Activated effector memory CD4-positive, alpha-beta T cell treated with Interleukin-2 at 50 U/mL for 16 hours (primary cell): Measurements from ENCODE around the gene MEI1.
A peak's percentile ranks its signal among the peaks of the same experiment; 100 is the strongest.
"Not testable (repeated sequence)": the region's sequence is repeated elsewhere in the genome, so short reads cannot be mapped to it uniquely, and the experiment has no call there.

Source experiments
- DNase-seq: peaks from one replicate; pipeline ENCODE4 v3.0.0-alpha.2; 2020

MEI1 gene

GRCh38 chr22:41683616-41684015 lies 15.7 kb upstream of the MEI1 start:
- no peak for DNase-seq

GRCh38 chr22:41684194-41684593 lies 15.1 kb upstream of the MEI1 start:
- DNase-seq, result no peak

GRCh38 chr22:41686890-41687289 lies 12.4 kb upstream of the MEI1 start:
- DNase-seq, result not testable (repeated sequence)

GRCh38 chr22:41687901-41688364 lies 11.4 kb upstream of the MEI1 start:
- no peak for DNase-seq

GRCh38 chr22:41688365-41689211 lies 10.7 kb upstream of the MEI1 start, which contains the start of gene SNU13:
SNU13 (minus strand) TSS chr22:41688867; CDS start chr22:41688796, 71 bp downstream.
- peak; percentile 90 for DNase-seq

- DNase-seq, result no peak
Observed at GRCh38 chr22:41690476-41690875, 8.8 kb upstream of the MEI1 start.

- no peak for DNase-seq
Observed at GRCh38 chr22:41695211-41695610, 4.1 kb upstream of the MEI1 start.

- no peak for DNase-seq
Observed at GRCh38 chr22:41696703-41697102, 2.6 kb upstream of the MEI1 start.

GRCh38 chr22:41697126-41697775 lies 2.1 kb upstream of the MEI1 start:
- peak; percentile 79 for DNase-seq

- no peak for DNase-seq
Observed at GRCh38 chr22:41700108-41700364, 733 bp downstream of the MEI1 start.

GRCh38 chr22:41702763-41703162 lies 3.5 kb downstream of the MEI1 start:
- DNase-seq, result no peak

- no peak for DNase-seq
Observed at GRCh38 chr22:41709341-41709740, 10.0 kb downstream of the MEI1 start.

- no peak for DNase-seq
Observed at GRCh38 chr22:41713004-41713403, 13.7 kb downstream of the MEI1 start.

GRCh38 chr22:41722496-41722895 lies 23.2 kb downstream of the MEI1 start:
- no peak for DNase-seq

- DNase-seq, result no peak
Observed at GRCh38 chr22:41725510-41726110, 26.3 kb downstream of the MEI1 start.

GRCh38 chr22:41731609-41732008 lies 32.3 kb downstream of the MEI1 start:
- no peak for DNase-seq

GRCh38 chr22:41732096-41732772 lies 32.9 kb downstream of the MEI1 start:
- no peak for DNase-seq

GRCh38 chr22:41733241-41733640 lies 33.9 kb downstream of the MEI1 start:
- DNase-seq, result not testable (repeated sequence)

- no peak for DNase-seq
Observed at GRCh38 chr22:41739576-41739975, 40.3 kb downstream of the MEI1 start.

GRCh38 chr22:41742918-41743317 lies 43.6 kb downstream of the MEI1 start:
- no peak for DNase-seq

GRCh38 chr22:41745968-41746367 lies 46.7 kb downstream of the MEI1 start:
- no peak for DNase-seq

GRCh38 chr22:41746567-41747400 lies 47.5 kb downstream of the MEI1 start:
- peak; percentile 26 for DNase-seq
